GM12878 (cell line): ENCODE data around the gene RARS2. TPM values are rescaled to one million over a fixed set of nuclear protein-coding genes. Genes with fewer than 3 reads are reported as not detected.
A peak's percentile ranks its signal among the peaks of the same experiment; 100 is the strongest.

Source experiments
- E4F1 ChIP-seq: fragments of 450-650 bp; IDR thresholded peaks from 2 replicates; pipeline ENCODE4 v1.6.1; 2018; ENCODE audit warnings: borderline replicate concordance, mild to moderate bottlenecking; ENCODE audit not compliant: partially characterized antibody
- IKZF1 ChIP-seq: fragments of 450-650 bp; conservative IDR thresholded peaks from 2 replicates; pipeline ENCODE4 v1.6.1; 2017; ENCODE audit warnings: antibody characterized with exemption, mild to moderate bottlenecking
- IRF3 ChIP-seq: fragments of 450-650 bp; IDR thresholded peaks from 2 replicates; pipeline ENCODE4 v1.6.1; 2014; ENCODE audit warnings: mild to moderate bottlenecking
- NFYB ChIP-seq: IDR thresholded peaks from 2 replicates; pipeline ENCODE4 v1.6.1; 2011; ENCODE audit warnings: low read depth, mild to moderate bottlenecking, low read length, improper control_type of control experiment, moderate library complexity; ENCODE audit not compliant: insufficient read depth
- PKNOX1 ChIP-seq: fragments of 450-650 bp; IDR thresholded peaks from 2 replicates; pipeline ENCODE4 v1.6.1; 2016; ENCODE audit warnings: mild to moderate bottlenecking
- RB1 ChIP-seq: fragments of 450-650 bp; formaldehyde crosslinking; IDR thresholded peaks from 2 replicates; pipeline ENCODE4 v1.6.1; 2017; ENCODE audit warnings: mild to moderate bottlenecking, borderline replicate concordance
- RFX5 ChIP-seq: IDR thresholded peaks from 2 replicates; pipeline ENCODE4 v1.6.1; 2011; ENCODE audit warnings: low read depth, low read length, improper control_type of control experiment
- SMAD5 ChIP-seq: IDR thresholded peaks from 2 replicates; pipeline ENCODE4 v1.6.1; 2016; ENCODE audit warnings: antibody characterized with exemption, low read depth
- SP1 ChIP-seq: IDR thresholded peaks from one replicate; pipeline ENCODE4 v1.6.1; 2011; ENCODE audit warnings: low read depth, low read length
- SRF ChIP-seq, 2 experiments: IDR thresholded peaks; 2 replicates each; pipeline ENCODE4 v1.6.1; 2011; ENCODE audit warnings: low read depth in 2 of 2, low read length in 2 of 2, mild to moderate bottlenecking in 1 of 2, moderate library complexity in 1 of 2
- WRNIP1 ChIP-seq: IDR thresholded peaks from 2 replicates; pipeline ENCODE4 v1.6.1; 2011; ENCODE audit warnings: low read depth, low read length, improper control_type of control experiment, borderline replicate concordance
- polyA plus RNA-seq, 11 experiments: library from polyadenylated mRNA; depleted of rRNA in 4 of 11; unstranded in 6 of 11; stranded (reverse) in 5 of 11; fragments of >200 nt; fragmentation: Nextera tagmentation in 4 of 11; fragmentation: Illumina TruSeq in 1 of 11; extraction: Ambion mirVana in 4 of 11; extraction: Trizol in 1 of 11; gene quantifications; 1 replicate in 1 of 11; 2 replicates in 10 of 11; pipeline versions ENCODE4 v1.2.1 to v1.2.3, GENCODE V29; 2011 to 2016; ENCODE audit warnings: inconsistent platforms in 2 of 11, missing spikeins in 2 of 11, low read depth in 1 of 11
- total RNA-seq, 4 experiments: library from RNA; depleted of rRNA in 3 of 4; stranded (reverse); fragments of >200 nt in 3 of 4; fragmentation: Illumina TruSeq in 1 of 4; extraction: Trizol in 1 of 4; gene quantifications; 2 replicates each; pipeline versions ENCODE4 v1.2.1 to v1.2.3, GENCODE V29; 2013 to 2021

Gene RARS2
- total and polyA plus RNA-seq, 10 of the 15 experiments (the other 5 are each of a cell fraction or from before 2014, with no cell fraction given): 18.3 to 54.2 (median 36.8) TPM

GRCh38 chr6:87589693-87590416 is at the start of gene RARS2, which contains the start of gene ORC3 (continued):
- peak; percentile 82 for TF ChIP-seq PKNOX1
- TF ChIP-seq RB1: peak; percentile 94; the same call in 1 of the 2 replicates
- peak; percentile 84 for TF ChIP-seq SMAD5
- 0 out of 2 replicates have a peak, but pooled peaks have one; percentile 14 for TF ChIP-seq RFX5
- TF ChIP-seq E4F1: peak; percentile 59
- TF ChIP-seq IRF3: peak; percentile 63; the same call in 1 of the 2 replicates
- peak; percentile 90 for TF ChIP-seq SP1
- TF ChIP-seq NFYB: peak; percentile 95
- TF ChIP-seq SRF (IDR thresholded peaks at IDR 0.05; ENCODE audit: low read depth in 2 of 2, low read length in 2 of 2): peak; percentile 80 to 87
- TF ChIP-seq WRNIP1: no peak
- peak; percentile 80 for TF ChIP-seq IKZF1
- TF ChIP-seq, all 136 proteins: peak for 64
